Osteocyte (in vitro differentiated cells): ENCODE results near the gene BCAS4. TPM values are rescaled to one million over a fixed set of nuclear protein-coding genes. Genes with fewer than 3 reads are reported as not detected.
A peak's percentile ranks its signal among the peaks of the same experiment; 100 is the strongest.

Experiments used
- DNase-seq: peaks from one replicate; pipeline ENCODE4 v3.0.0; 2021; ENCODE audit warnings: mixed read lengths; ENCODE audit not compliant: unreplicated experiment; ENCODE audit errors: extremely low spot score
- H3K27ac Mint-ChIP-seq: one replicate; pipeline ENCODE4 v1.8.0; 2021; ENCODE audit warnings: mild to moderate bottlenecking, mixed read lengths; ENCODE audit not compliant: unreplicated experiment
- H3K27me3 Mint-ChIP-seq: one replicate; pipeline ENCODE4 v1.8.0; 2021; ENCODE audit warnings: mixed read lengths; ENCODE audit not compliant: unreplicated experiment
- H3K36me3 Mint-ChIP-seq: one replicate; pipeline ENCODE4 v1.8.0; 2021; ENCODE audit warnings: mixed read lengths; ENCODE audit not compliant: unreplicated experiment
- H3K4me1 Mint-ChIP-seq: one replicate; pipeline ENCODE4 v1.8.0; 2021; ENCODE audit warnings: mixed read lengths; ENCODE audit not compliant: unreplicated experiment
- H3K4me3 Mint-ChIP-seq: one replicate; pipeline ENCODE4 v1.8.0; 2021; ENCODE audit warnings: mild to moderate bottlenecking, moderate library complexity, mixed read lengths; ENCODE audit not compliant: unreplicated experiment
- H3K9me3 Mint-ChIP-seq: one replicate; pipeline ENCODE4 v1.8.0; 2021; ENCODE audit warnings: mixed read lengths; ENCODE audit not compliant: unreplicated experiment
- CTCF ChIP-seq: fragments of 200-600 bp; sonication (generic); IDR thresholded peaks from 2 replicates; pipeline ENCODE4 v1.5.0; 2021; ENCODE audit warnings: antibody characterized with exemption, mild to moderate bottlenecking, moderate library complexity
- long read RNA-seq: library from polyadenylated mRNA; unstranded; transcript quantifications from one replicate; pipeline ENCODE4 v2.0.0, GENCODE V29; 2021
- total RNA-seq: library from RNA; stranded (reverse); gene quantifications from 2 replicates; pipeline ENCODE4 v1.2.1, GENCODE V29; 2021

The BCAS4 gene
- total RNA-seq, result 3.5 and 4.2 TPM in 2 replicates
- long read RNA-seq, full-length matches to known transcripts, result 13 of 14 reads
- long read RNA-seq, partial matches to known transcripts, result 1 of 14 reads
- long read RNA-seq, other reads (novel, unspliced or antisense), result 0 of 14 reads

- peaks cover 16% of the 10 kb centered on the region for H3K4me1 Mint-ChIP-seq
- H3K4me3 Mint-ChIP-seq, result peak within 1 kb of the TSS; percentile 75
- TF ChIP-seq CTCF, result peak; percentile 87
- DNase-seq, result peak; percentile 94
- H3K36me3 Mint-ChIP-seq, result no peaks in the 10 kb centered on the region
- H3K9me3 Mint-ChIP-seq, result no peaks in the 10 kb centered on the region
- no peaks in the 10 kb centered on the region for H3K27me3 Mint-ChIP-seq
- no peak within 1 kb of the TSS for H3K27ac Mint-ChIP-seq
These were observed at the start of gene BCAS4 for GRCh38 chr20:50794846-50795634. TSS of gene BCAS4 (plus strand) at chr20:50795061. CDS start at chr20:50795084, 23 bp downstream.

GRCh38 chr20:50745634-50746137 is 49.2 kb upstream of the BCAS4 start:
- DNase-seq, result no peak
- Mint-ChIP-seq H3K4me3 (no peak overlapping the region), H3K36me3 (no peaks in the 10 kb centered on the region), H3K9me3 (no peaks in the 10 kb centered on the region), H3K4me1 (peaks cover 37% of the 10 kb centered on the region), H3K27me3 (no peaks in the 10 kb centered on the region), H3K27ac (no peak overlapping the region)
- no peak for TF ChIP-seq CTCF

GRCh38 chr20:50746138-50746940 is 48.5 kb upstream of the BCAS4 start:
- Mint-ChIP-seq H3K4me1 (peaks cover 35% of the 10 kb centered on the region), H3K4me3 (no peak overlapping the region)
- no peak for TF ChIP-seq CTCF

GRCh38 chr20:50747275-50747674 is 47.6 kb upstream of the BCAS4 start:
- no peak overlapping the region for H3K4me3 Mint-ChIP-seq
- H3K27me3 Mint-ChIP-seq, result peaks cover 3% of the 10 kb centered on the region
- H3K9me3 Mint-ChIP-seq, result no peaks in the 10 kb centered on the region
- DNase-seq, result no peak
- no peak overlapping the region for H3K27ac Mint-ChIP-seq
- peaks cover 27% of the 10 kb centered on the region for H3K4me1 Mint-ChIP-seq
- H3K36me3 Mint-ChIP-seq, result no peaks in the 10 kb centered on the region
- no peak for TF ChIP-seq CTCF

More at GRCh38 chr20:50746138-50746940, 48.5 kb upstream of the BCAS4 start:
- DNase-seq, result peak; percentile 13
- no peaks in the 10 kb centered on the region for H3K36me3 Mint-ChIP-seq
- no peak overlapping the region for H3K27ac Mint-ChIP-seq
- no peaks in the 10 kb centered on the region for H3K9me3 Mint-ChIP-seq
- no peaks in the 10 kb centered on the region for H3K27me3 Mint-ChIP-seq
